Astrocyte (in vitro differentiated cells and primary cell): ENCODE data around the gene SLC1A1. TPM values are rescaled to one million over a fixed set of nuclear protein-coding genes. Genes with fewer than 3 reads are reported as not detected.

Source experiments
- DNase-seq: peaks from one replicate; pipeline ENCODE4 v3.0.0-alpha.2; 2010; ENCODE audit warnings: low read depth
- FAIRE-seq: peaks from 2 replicates; lab custom pipeline; 2011; peaks lifted over from hg19 to GRCh38; lab: Jason Lieb, UNC
- H2AFZ ChIP-seq: 2 replicates; pipeline ENCODE4 v1.6.0; 2012; ENCODE audit warnings: low read depth, low read length, inconsistent platforms
- H3K27ac ChIP-seq: 2 replicates; pipeline ENCODE4 v1.5.1; 2011; ENCODE audit warnings: low read depth, low read length, inconsistent platforms
- H3K27me3 ChIP-seq: 2 replicates; pipeline ENCODE4 v1.6.0; 2011; ENCODE audit warnings: low read length, inconsistent platforms; ENCODE audit not compliant: insufficient read depth
- H3K36me3 ChIP-seq: 2 replicates; pipeline ENCODE4 v1.5.1; 2011; ENCODE audit warnings: low read length, inconsistent platforms; ENCODE audit not compliant: insufficient read depth
- H3K4me1 ChIP-seq: 2 replicates; pipeline ENCODE4 v1.5.1; 2011; ENCODE audit warnings: low read length, inconsistent platforms; ENCODE audit not compliant: insufficient read depth
- H3K4me2 ChIP-seq: 2 replicates; pipeline ENCODE4 v1.6.0; 2012; ENCODE audit warnings: low read length, inconsistent platforms
- H3K4me3 ChIP-seq: 2 replicates; pipeline ENCODE4 v1.5.1; 2011; ENCODE audit warnings: low read depth, mild to moderate bottlenecking, low read length, inconsistent platforms; ENCODE audit not compliant: insufficient read depth
- H3K79me2 ChIP-seq: 2 replicates; pipeline ENCODE4 v1.6.0; 2012; ENCODE audit warnings: mild to moderate bottlenecking, low read length, inconsistent platforms; ENCODE audit not compliant: insufficient read depth
- H3K9ac ChIP-seq: 2 replicates; pipeline ENCODE4 v1.6.0; 2012; ENCODE audit warnings: mild to moderate bottlenecking, low read length, inconsistent platforms
- H3K9me3 ChIP-seq: 2 replicates; pipeline ENCODE4 v1.5.1; 2012; ENCODE audit warnings: low read depth, mild to moderate bottlenecking, low read length, inconsistent platforms; ENCODE audit not compliant: insufficient read depth
- H4K20me1 ChIP-seq: 2 replicates; pipeline ENCODE4 v1.6.0; 2012; ENCODE audit warnings: low read length, inconsistent platforms; ENCODE audit not compliant: insufficient read depth
- H3K27ac Mint-ChIP-seq: one replicate; pipeline ENCODE4 v1.8.0; 2021; ENCODE audit warnings: mild to moderate bottlenecking, mixed read lengths; ENCODE audit not compliant: unreplicated experiment
- H3K27me3 Mint-ChIP-seq: one replicate; pipeline ENCODE4 v1.8.0; 2021; ENCODE audit warnings: low read depth, mixed read lengths; ENCODE audit not compliant: unreplicated experiment
- H3K36me3 Mint-ChIP-seq: one replicate; pipeline ENCODE4 v1.8.0; 2021; ENCODE audit warnings: low read depth, mixed read lengths; ENCODE audit not compliant: unreplicated experiment
- H3K4me1 Mint-ChIP-seq: one replicate; pipeline ENCODE4 v1.8.0; 2021; ENCODE audit warnings: low read depth, mixed read lengths; ENCODE audit not compliant: unreplicated experiment
- H3K4me3 Mint-ChIP-seq: one replicate; pipeline ENCODE4 v1.8.0; 2021; ENCODE audit warnings: mild to moderate bottlenecking, moderate library complexity, mixed read lengths; ENCODE audit not compliant: unreplicated experiment
- H3K9me3 Mint-ChIP-seq: one replicate; pipeline ENCODE4 v1.8.0; 2021; ENCODE audit warnings: mild to moderate bottlenecking, mixed read lengths; ENCODE audit not compliant: unreplicated experiment
- EZH2 ChIP-seq: IDR thresholded peaks from 2 replicates; pipeline ENCODE4 v1.6.1; 2012; ENCODE audit warnings: mild to moderate bottlenecking, low read length, inconsistent platforms; ENCODE audit not compliant: insufficient read depth
- total RNA-seq: library from RNA; stranded (reverse); gene quantifications from 2 replicates; pipeline ENCODE4 v1.2.1, GENCODE V29; 2021
- TF ChIP-seq, protein P1 (sequence below): IDR thresholded peaks from 2 replicates; pipeline ENCODE4 v1.5.1; 2011; ENCODE audit warnings: low read depth, mild to moderate bottlenecking, inconsistent platforms, low read length, moderate library complexity; ENCODE audit not compliant: insufficient read depth

Gene SLC1A1
- total RNA-seq, 1 donor from 2014 or later = 6.7 TPM

DNA sequence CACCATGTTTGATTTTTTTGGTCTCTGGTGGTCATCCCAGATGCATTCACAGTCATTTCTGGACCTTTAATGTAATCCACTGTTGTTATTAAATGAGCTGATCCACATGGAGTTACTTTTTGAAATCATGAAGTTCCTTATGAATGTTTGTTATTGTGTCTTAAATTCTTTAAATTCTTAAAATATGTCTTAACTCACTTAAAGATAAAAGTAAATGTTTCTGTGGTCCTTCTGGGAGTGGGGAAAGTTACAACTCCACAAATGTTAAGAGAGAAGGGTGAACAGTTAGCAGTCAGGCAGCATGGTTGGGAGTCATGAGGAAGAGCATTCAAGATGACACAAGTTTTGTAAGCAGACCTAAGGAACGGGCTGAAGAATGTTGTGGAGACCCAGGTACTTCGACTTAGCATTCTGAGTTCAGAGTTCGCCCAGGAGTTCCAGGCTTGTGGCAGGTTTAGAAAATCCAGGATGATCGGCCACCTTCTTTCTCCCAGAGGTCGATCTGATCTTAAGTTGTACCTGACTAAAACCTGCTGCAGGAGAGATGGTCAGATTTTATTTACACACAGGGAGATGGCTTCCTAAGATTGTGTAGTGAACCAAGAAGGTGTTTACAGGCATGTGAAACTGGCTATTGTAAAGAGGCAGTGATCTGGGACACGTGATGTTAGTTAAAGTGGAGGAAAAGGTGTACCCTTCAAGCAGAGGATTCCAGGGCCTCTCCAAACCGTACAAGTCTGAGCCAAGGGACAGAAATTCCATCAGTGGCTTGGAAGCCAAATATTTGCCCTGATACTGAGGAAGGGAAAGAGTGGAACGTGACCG is 17.2 kb downstream of the SLC1A1 start:
- peaks cover 27% of the 10 kb centered on the region for H3K4me1 Mint-ChIP-seq
- no peaks in the 10 kb centered on the region for H3K36me3 Mint-ChIP-seq
- FAIRE-seq (no peak), DNase-seq (no peak)
- no peaks in the 10 kb centered on the region for H3K9me3 Mint-ChIP-seq
- no peak overlapping the region for H2AFZ ChIP-seq
- no peaks in the 10 kb centered on the region for H3K27me3 Mint-ChIP-seq
- H3K36me3 ChIP-seq = no peaks in the 10 kb centered on the region
- no peaks in the 10 kb centered on the region for H3K9me3 ChIP-seq
- H3K4me2 ChIP-seq = no peak overlapping the region
- no peak overlapping the region for H3K4me3 ChIP-seq
- H3K4me1 ChIP-seq = peaks cover 18% of the 10 kb centered on the region
- H3K4me3 Mint-ChIP-seq = no peak overlapping the region
- H3K27ac ChIP-seq = no peak overlapping the region
- TF ChIP-seq, protein P1, sequence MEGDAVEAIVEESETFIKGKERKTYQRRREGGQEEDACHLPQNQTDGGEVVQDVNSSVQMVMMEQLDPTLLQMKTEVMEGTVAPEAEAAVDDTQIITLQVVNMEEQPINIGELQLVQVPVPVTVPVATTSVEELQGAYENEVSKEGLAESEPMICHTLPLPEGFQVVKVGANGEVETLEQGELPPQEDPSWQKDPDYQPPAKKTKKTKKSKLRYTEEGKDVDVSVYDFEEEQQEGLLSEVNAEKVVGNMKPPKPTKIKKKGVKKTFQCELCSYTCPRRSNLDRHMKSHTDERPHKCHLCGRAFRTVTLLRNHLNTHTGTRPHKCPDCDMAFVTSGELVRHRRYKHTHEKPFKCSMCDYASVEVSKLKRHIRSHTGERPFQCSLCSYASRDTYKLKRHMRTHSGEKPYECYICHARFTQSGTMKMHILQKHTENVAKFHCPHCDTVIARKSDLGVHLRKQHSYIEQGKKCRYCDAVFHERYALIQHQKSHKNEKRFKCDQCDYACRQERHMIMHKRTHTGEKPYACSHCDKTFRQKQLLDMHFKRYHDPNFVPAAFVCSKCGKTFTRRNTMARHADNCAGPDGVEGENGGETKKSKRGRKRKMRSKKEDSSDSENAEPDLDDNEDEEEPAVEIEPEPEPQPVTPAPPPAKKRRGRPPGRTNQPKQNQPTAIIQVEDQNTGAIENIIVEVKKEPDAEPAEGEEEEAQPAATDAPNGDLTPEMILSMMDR = no peak
- no peak for TF ChIP-seq EZH2
- H3K79me2 ChIP-seq = no peaks in the 10 kb centered on the region
- H3K27me3 ChIP-seq = no peaks in the 10 kb centered on the region
- H4K20me1 ChIP-seq = no peaks in the 10 kb centered on the region
- H3K9ac ChIP-seq = no peak overlapping the region
- H3K27ac Mint-ChIP-seq = peak overlapping the region; percentile 90

DNA sequence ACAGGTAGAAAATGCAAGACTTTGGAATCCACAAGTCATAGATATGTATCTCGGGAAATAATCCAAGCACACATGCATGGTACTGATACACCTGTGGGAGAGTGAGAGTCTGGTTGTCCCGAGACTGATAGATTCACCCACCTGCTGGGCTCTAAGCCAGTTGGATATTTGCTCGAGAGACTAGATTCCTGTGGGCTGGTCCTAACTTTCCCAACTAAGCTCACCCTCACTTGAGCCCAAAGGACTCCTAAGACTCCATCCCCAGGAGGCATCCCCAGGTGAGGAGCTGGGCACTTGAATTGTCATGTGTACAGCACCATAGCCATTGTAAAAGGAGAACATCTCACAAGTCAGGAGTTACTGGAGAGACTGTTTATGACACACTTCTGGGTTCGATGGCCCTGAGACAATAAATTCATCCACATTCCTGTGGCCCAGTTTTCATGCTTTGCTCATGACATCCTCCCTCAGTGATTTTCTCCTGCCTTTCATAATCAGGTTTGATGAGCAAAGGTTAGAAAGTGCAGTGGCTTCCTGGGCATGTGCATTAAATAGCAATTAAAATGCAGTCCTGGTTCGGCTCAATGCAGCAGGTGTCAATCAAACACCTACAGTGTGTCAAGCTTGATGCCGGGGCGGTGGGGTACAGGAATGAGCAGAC is 18.1 kb downstream of the SLC1A1 start:
- peak; percentile 89 for FAIRE-seq
- H3K4me2 ChIP-seq = peak overlapping the region; percentile 53
- H3K9me3 ChIP-seq = no peaks in the 10 kb centered on the region
- Mint-ChIP-seq H3K27ac (peak overlapping the region; percentile 90), H3K4me3 (peak overlapping the region; percentile 7), H3K27me3 (no peaks in the 10 kb centered on the region), H3K9me3 (no peaks in the 10 kb centered on the region), H3K36me3 (no peaks in the 10 kb centered on the region), H3K4me1 (peaks cover 27% of the 10 kb centered on the region)
- H3K36me3 ChIP-seq = no peaks in the 10 kb centered on the region
- no peak overlapping the region for H2AFZ ChIP-seq
- H4K20me1 ChIP-seq = no peaks in the 10 kb centered on the region
- H3K79me2 ChIP-seq = no peaks in the 10 kb centered on the region
- H3K4me3 ChIP-seq = no peak overlapping the region
- TF ChIP-seq EZH2 = no peak
- TF ChIP-seq, protein P1 = no peak
- H3K27ac ChIP-seq = peak overlapping the region; percentile 55
- no peaks in the 10 kb centered on the region for H3K27me3 ChIP-seq
- peak overlapping the region; percentile 40 for H3K9ac ChIP-seq
- peak; percentile 55 for DNase-seq
- peaks cover 18% of the 10 kb centered on the region for H3K4me1 ChIP-seq
